DOHH2 (cell line): Measurements from ENCODE around the gene SLC16A13.

Experiments
- H3F3A ChIP-seq: fragments of 200-600 bp; sonication (generic), shearing (Covaris generic); 2 replicates; pipeline ENCODE4 v1.6.0; 2016; ENCODE audit warnings: antibody characterized with exemption, mild to moderate bottlenecking; ENCODE audit not compliant: control insufficient read depth, insufficient read depth
- H3K27ac ChIP-seq: fragments of 200-600 bp; sonication (generic); 2 replicates; pipeline ENCODE4 v1.5.1; 2014; ENCODE audit warnings: low read depth, mild to moderate bottlenecking, low read length, moderate library complexity
- H3K27me3 ChIP-seq: fragments of 200-600 bp; sonication (generic); 2 replicates; pipeline ENCODE4 v1.6.1; 2014; ENCODE audit warnings: mild to moderate bottlenecking, low read length, mixed read lengths; ENCODE audit not compliant: control insufficient read depth
- H3K36me3 ChIP-seq: fragments of 200-600 bp; sonication (generic); 2 replicates; pipeline ENCODE4 v1.6.1; 2014; ENCODE audit warnings: mild to moderate bottlenecking, low read length, moderate library complexity, mixed read lengths; ENCODE audit not compliant: control insufficient read depth
- H3K4me1 ChIP-seq: fragments of 200-600 bp; sonication (generic); 2 replicates; pipeline ENCODE4 v1.6.1; 2014; ENCODE audit warnings: mild to moderate bottlenecking, low read length, mixed read lengths; ENCODE audit not compliant: control insufficient read depth
- H3K4me2 ChIP-seq: fragments of 200-600 bp; sonication (generic); 2 replicates; pipeline ENCODE4 v1.6.0; 2014; ENCODE audit warnings: mild to moderate bottlenecking, low read length, moderate library complexity
- H3K4me3 ChIP-seq: fragments of 200-600 bp; sonication (generic); 2 replicates; pipeline ENCODE4 v1.5.1; 2014; ENCODE audit warnings: mild to moderate bottlenecking, low read length, mixed read lengths
- H3K79me2 ChIP-seq: fragments of 200-600 bp; sonication (generic); 2 replicates; pipeline ENCODE4 v1.6.1; 2014; ENCODE audit warnings: mild to moderate bottlenecking, low read length, mixed read lengths; ENCODE audit not compliant: control insufficient read depth
- H3K9me2 ChIP-seq: fragments of 200-600 bp; sonication (generic); replicated peaks from 2 replicates; pipeline ENCODE4 v1.6.1; 2014; ENCODE audit warnings: mild to moderate bottlenecking, low read length, mixed read lengths; ENCODE audit not compliant: control insufficient read depth
- H3K9me3 ChIP-seq: fragments of 200-600 bp; sonication (generic); 2 replicates; pipeline ENCODE4 v1.6.1; 2014; ENCODE audit warnings: antibody characterized with exemption, low read length, mixed read lengths; ENCODE audit not compliant: control insufficient read depth, insufficient read depth
- H4K20me1 ChIP-seq: fragments of 200-600 bp; sonication (generic); 2 replicates; pipeline ENCODE4 v1.6.0; 2014; ENCODE audit warnings: low read depth, mild to moderate bottlenecking, antibody characterized with exemption, low read length, moderate library complexity; ENCODE audit not compliant: control insufficient read depth, insufficient read depth
- CTCF ChIP-seq: fragments of 200-600 bp; sonication (generic); IDR thresholded peaks from one replicate; pipeline ENCODE4 v1.5.1; 2014; ENCODE audit warnings: antibody characterized with exemption, mild to moderate bottlenecking, low read depth, low read length; ENCODE audit not compliant: poor library complexity, severe bottlenecking
- EZH2phosphoT487 ChIP-seq: fragments of 200-600 bp; sonication (generic); IDR thresholded peaks from 2 replicates; pipeline ENCODE4 v1.6.1; 2017; ENCODE audit warnings: borderline replicate concordance, mild to moderate bottlenecking, antibody characterized with exemption, low read length, moderate library complexity, mixed read lengths

SLC16A13 gene

GRCh38 chr17:7068268-7068667 is 32.5 kb downstream of the SLC16A13 start:
- H3K79me2 ChIP-seq, result no peaks in the 10 kb centered on the region
- H3K4me1 ChIP-seq, result no peaks in the 10 kb centered on the region
- no peaks in the 10 kb centered on the region for H3F3A ChIP-seq
- peaks cover 11% of the 10 kb centered on the region; the same call in 1 of the 2 replicates for H3K27me3 ChIP-seq
- peaks cover 4% of the 10 kb centered on the region; the same call in 1 of the 2 replicates for H3K9me3 ChIP-seq
- TF ChIP-seq EZH2phosphoT487, result no peak
- TF ChIP-seq CTCF, result no peak
- H3K36me3 ChIP-seq, result no peaks in the 10 kb centered on the region
- H3K9me2 ChIP-seq, result no peaks in the 10 kb centered on the region
- no peaks in the 10 kb centered on the region for H4K20me1 ChIP-seq
- H3K4me2 ChIP-seq, result no peak overlapping the region
- H3K27ac ChIP-seq, result no peak overlapping the region
- H3K4me3 ChIP-seq, result no peak overlapping the region

- no peaks in the 10 kb centered on the region for H3K9me2 ChIP-seq
- no peaks in the 10 kb centered on the region for H3K79me2 ChIP-seq
- H3K4me3 ChIP-seq, result no peak overlapping the region
- H3K27me3 ChIP-seq, result peaks cover 9% of the 10 kb centered on the region; the same call in 1 of the 2 replicates
- peaks cover 4% of the 10 kb centered on the region; the same call in 1 of the 2 replicates for H3K9me3 ChIP-seq
- no peak overlapping the region for H3K4me2 ChIP-seq
- H4K20me1 ChIP-seq, result no peaks in the 10 kb centered on the region
- H3K36me3 ChIP-seq, result no peaks in the 10 kb centered on the region
- TF ChIP-seq EZH2phosphoT487, result no peak
- no peak for TF ChIP-seq CTCF
- no peaks in the 10 kb centered on the region for H3F3A ChIP-seq
- H3K27ac ChIP-seq, result no peak overlapping the region
- H3K4me1 ChIP-seq, result no peaks in the 10 kb centered on the region
Measured at GRCh38 chr17:7070712-7071111, 34.9 kb downstream of the SLC16A13 start.

- Histone ChIP-seq H3F3A (no peaks in the 10 kb centered on the region), H3K9me2 (no peaks in the 10 kb centered on the region), H3K4me1 (no peaks in the 10 kb centered on the region), H3K36me3 (no peaks in the 10 kb centered on the region), H4K20me1 (no peaks in the 10 kb centered on the region), H3K79me2 (no peaks in the 10 kb centered on the region), H3K27me3 (peaks cover 9% of the 10 kb centered on the region; the same call in 1 of the 2 replicates), H3K27ac (no peak overlapping the region), H3K4me3 (no peak overlapping the region), H3K4me2 (no peak overlapping the region), H3K9me3 (peaks cover 4% of the 10 kb centered on the region; the same call in 1 of the 2 replicates)
- TF ChIP-seq CTCF (no peak), EZH2phosphoT487 (no peak)
Measured at GRCh38 chr17:7072406-7072805, 36.6 kb downstream of the SLC16A13 start.
